GM23338 (cell line): ENCODE measurements around the gene ATP6V1G3. TPM values are rescaled to one million over a fixed set of nuclear protein-coding genes. Genes with fewer than 3 reads are reported as not detected.

ENCODE experiments used
- ATAC-seq: fragments of 200-7000 bp; cut with Tn5 transposase; 3 replicates; pipeline ENCODE4 v1.9.1; 2020
- DNase-seq: peaks from one replicate; pipeline ENCODE4 v3.0.0-alpha.2; 2015; ENCODE audit warnings: low spot score
- H2AFZ ChIP-seq: fragments of 200-600 bp; sonication (generic); 2 replicates; pipeline ENCODE4 v1.8.0; 2016; ENCODE audit warnings: antibody characterized with exemption, mild to moderate bottlenecking, moderate library complexity
- H3F3A ChIP-seq: fragments of 200-600 bp; sonication (generic); replicated peaks from 2 replicates; pipeline ENCODE4 v1.8.0; 2017; ENCODE audit warnings: antibody characterized with exemption, mixed run types, low read depth
- H3K27ac ChIP-seq: fragments of 200-600 bp; sonication (generic); 2 replicates; pipeline ENCODE4 v1.6.1; 2016; ENCODE audit warnings: low read depth
- H3K27me3 ChIP-seq: fragments of 200-600 bp; sonication (generic); 2 replicates; pipeline ENCODE4 v1.8.0; 2016; ENCODE audit warnings: mild to moderate bottlenecking, mixed run types, moderate library complexity; ENCODE audit not compliant: insufficient read depth
- H3K36me3 ChIP-seq: fragments of 200-600 bp; sonication (generic); 2 replicates; pipeline ENCODE4 v1.8.0; 2016; ENCODE audit warnings: mild to moderate bottlenecking; ENCODE audit not compliant: insufficient read depth
- H3K4me1 ChIP-seq: fragments of 200-600 bp; sonication (generic); 2 replicates; pipeline ENCODE4 v1.8.0; 2016; ENCODE audit warnings: mild to moderate bottlenecking, moderate library complexity; ENCODE audit not compliant: insufficient read depth
- H3K4me2 ChIP-seq: fragments of 200-600 bp; sonication (generic); 2 replicates; pipeline ENCODE4 v1.7.1; 2017; ENCODE audit warnings: mixed run types
- H3K4me3 ChIP-seq: fragments of 200-600 bp; sonication (generic); 2 replicates; pipeline ENCODE4 v1.6.1; 2016; ENCODE audit warnings: mixed run types
- H3K79me2 ChIP-seq: fragments of 200-600 bp; sonication (generic); replicated peaks from 2 replicates; pipeline ENCODE4 v1.8.0; 2017; ENCODE audit warnings: mild to moderate bottlenecking; ENCODE audit not compliant: insufficient read depth
- H3K9me2 ChIP-seq: fragments of 200-600 bp; sonication (generic); 2 replicates; pipeline ENCODE4 v1.8.0; 2017; ENCODE audit not compliant: insufficient read depth
- H4K20me1 ChIP-seq: fragments of 200-600 bp; sonication (generic); replicated peaks from 2 replicates; pipeline ENCODE4 v1.8.0; 2017; ENCODE audit warnings: mild to moderate bottlenecking; ENCODE audit not compliant: insufficient read depth
- H3K27ac Mint-ChIP-seq: 2 replicates; pipeline ENCODE4 v1.8.0; 2020; ENCODE audit warnings: inconsistent platforms, mild to moderate bottlenecking, moderate library complexity, mixed read lengths
- H3K27me3 Mint-ChIP-seq: 3 replicates; pipeline ENCODE4 v1.8.0; 2022; ENCODE audit warnings: low read depth, mild to moderate bottlenecking, moderate library complexity, mixed read lengths, inconsistent platforms; ENCODE audit not compliant: insufficient read depth, poor library complexity
- H3K36me3 Mint-ChIP-seq: 3 replicates; pipeline ENCODE4 v1.8.0; 2021; ENCODE audit warnings: low read depth, mild to moderate bottlenecking, inconsistent platforms, moderate library complexity, mixed read lengths
- H3K4me1 Mint-ChIP-seq: 3 replicates; pipeline ENCODE4 v1.8.0; 2020; ENCODE audit warnings: mild to moderate bottlenecking, inconsistent platforms, mixed read lengths
- H3K4me3 Mint-ChIP-seq: 3 replicates; pipeline ENCODE4 v1.8.0; 2021; ENCODE audit warnings: moderate library complexity, mild to moderate bottlenecking, inconsistent platforms, mixed read lengths
- H3K9me3 Mint-ChIP-seq: 3 replicates; pipeline ENCODE4 v1.8.0; 2020; ENCODE audit warnings: moderate library complexity, mild to moderate bottlenecking, inconsistent platforms, mixed read lengths
- CREB1 ChIP-seq: fragments of 250-450 bp; sonication (Bioruptor Pico); IDR thresholded peaks from 2 replicates; pipeline ENCODE4 v1.5.0; 2020; ENCODE audit warnings: low read depth, mild to moderate bottlenecking, moderate library complexity
- EZH2phosphoT487 ChIP-seq: fragments of 200-600 bp; sonication (generic); IDR thresholded peaks from one replicate; pipeline ENCODE4 v1.8.1; 2018; ENCODE audit warnings: antibody characterized with exemption; ENCODE audit not compliant: unreplicated experiment
- NANOG ChIP-seq: IDR thresholded peaks from 2 replicates; pipeline ENCODE4 v1.6.1; 2016; ENCODE audit warnings: antibody characterized with exemption, borderline replicate concordance
- POLR2AphosphoS5 ChIP-seq: IDR thresholded peaks from 2 replicates; pipeline ENCODE4 v1.6.1; 2016; ENCODE audit warnings: antibody characterized with exemption, low read depth
- ZNF114 ChIP-seq: fragments of 250-450 bp; sonication (Bioruptor Pico); IDR thresholded peaks from 2 replicates; pipeline ENCODE4 v1.5.0; 2020; ENCODE audit warnings: mild to moderate bottlenecking, moderate library complexity
- ZNF331 ChIP-seq: fragments of 250-450 bp; sonication (Bioruptor Pico); IDR thresholded peaks from 2 replicates; pipeline ENCODE4 v1.5.0; 2020; ENCODE audit warnings: low read depth, mild to moderate bottlenecking, moderate library complexity
- polyA plus RNA-seq: library from polyadenylated mRNA; unstranded; fragments of >200 nt; fragmentation: Nextera tagmentation; extraction: Ambion mirVana; gene quantifications from 2 replicates; pipeline ENCODE4 v1.2.1, GENCODE V29; 2016
- total RNA-seq: library from RNA; depleted of rRNA; stranded (reverse); fragments of >200 nt; shearing (Covaris generic); gene quantifications from 2 replicates; pipeline ENCODE4 v1.2.3, GENCODE V29; 2014
- TF ChIP-seq, protein P1 (sequence below): fragments of 250-450 bp; sonication (Bioruptor Pico); IDR thresholded peaks from 2 replicates; pipeline ENCODE4 v1.5.0; 2020; ENCODE audit warnings: mild to moderate bottlenecking, moderate library complexity
- TF ChIP-seq, protein P2 (sequence below): IDR thresholded peaks from 2 replicates; pipeline ENCODE4 v1.6.1; 2016; ENCODE audit warnings: antibody characterized with exemption
- TF ChIP-seq, protein P3 (sequence below), 2 experiments: fragments of 200-600 bp in 1 of 2; sonication (generic) in 1 of 2; conservative IDR thresholded peaks; 2 replicates each; pipeline versions ENCODE4 v1.5.1 to v1.6.1; 2016 to 2017; ENCODE audit warnings: antibody characterized with exemption in 2 of 2, low read depth in 2 of 2, mild to moderate bottlenecking in 2 of 2, moderate library complexity in 1 of 2
- TF ChIP-seq, protein P4 (sequence below): IDR thresholded peaks from one replicate; pipeline ENCODE4 v1.6.1; 2018; ENCODE audit warnings: antibody characterized with exemption; ENCODE audit not compliant: unreplicated experiment

The ATP6V1G3 gene
- total and polyA plus RNA-seq, 2 experiments from 2014 or later = not detected

DNA sequence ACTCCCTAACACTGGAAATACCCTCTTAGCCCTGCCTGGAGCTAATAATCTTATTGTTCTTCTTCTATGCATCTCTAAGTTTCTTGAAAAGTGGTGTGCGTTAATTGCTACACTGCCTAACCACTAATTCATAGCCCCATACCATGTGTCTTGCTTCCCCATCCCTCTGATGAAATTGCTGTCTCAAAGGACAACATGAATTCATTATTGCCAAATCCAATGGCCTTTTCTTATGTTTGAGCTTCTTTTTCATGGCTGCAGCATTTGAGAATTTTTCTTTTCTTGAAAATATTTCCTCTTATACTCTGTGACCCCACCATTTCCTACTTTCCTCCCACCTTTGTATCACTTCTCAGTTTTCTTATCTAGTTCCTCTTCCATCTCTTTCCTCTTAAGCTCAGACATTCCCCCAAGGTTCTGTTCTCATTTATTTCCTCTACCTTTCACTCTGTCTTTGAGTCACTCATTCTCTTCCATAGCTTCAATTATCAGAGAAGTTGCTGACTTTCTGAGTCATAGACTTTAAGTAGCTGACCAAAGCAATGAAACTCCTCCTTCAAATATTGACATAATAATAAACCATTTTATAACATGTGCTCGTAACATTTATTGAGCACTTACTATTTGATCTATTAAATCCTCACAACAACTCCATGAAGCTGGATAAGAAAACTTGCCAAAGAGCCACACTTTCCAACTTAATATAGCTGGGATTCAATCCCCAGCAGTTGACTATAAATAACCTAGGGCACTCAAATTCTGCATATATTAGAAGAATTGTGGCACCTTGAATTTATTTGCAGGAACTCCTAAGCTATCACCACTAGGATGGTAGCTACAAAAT, 35.5 kb upstream of the ATP6V1G3 start (continued):
- TF ChIP-seq, protein P1, sequence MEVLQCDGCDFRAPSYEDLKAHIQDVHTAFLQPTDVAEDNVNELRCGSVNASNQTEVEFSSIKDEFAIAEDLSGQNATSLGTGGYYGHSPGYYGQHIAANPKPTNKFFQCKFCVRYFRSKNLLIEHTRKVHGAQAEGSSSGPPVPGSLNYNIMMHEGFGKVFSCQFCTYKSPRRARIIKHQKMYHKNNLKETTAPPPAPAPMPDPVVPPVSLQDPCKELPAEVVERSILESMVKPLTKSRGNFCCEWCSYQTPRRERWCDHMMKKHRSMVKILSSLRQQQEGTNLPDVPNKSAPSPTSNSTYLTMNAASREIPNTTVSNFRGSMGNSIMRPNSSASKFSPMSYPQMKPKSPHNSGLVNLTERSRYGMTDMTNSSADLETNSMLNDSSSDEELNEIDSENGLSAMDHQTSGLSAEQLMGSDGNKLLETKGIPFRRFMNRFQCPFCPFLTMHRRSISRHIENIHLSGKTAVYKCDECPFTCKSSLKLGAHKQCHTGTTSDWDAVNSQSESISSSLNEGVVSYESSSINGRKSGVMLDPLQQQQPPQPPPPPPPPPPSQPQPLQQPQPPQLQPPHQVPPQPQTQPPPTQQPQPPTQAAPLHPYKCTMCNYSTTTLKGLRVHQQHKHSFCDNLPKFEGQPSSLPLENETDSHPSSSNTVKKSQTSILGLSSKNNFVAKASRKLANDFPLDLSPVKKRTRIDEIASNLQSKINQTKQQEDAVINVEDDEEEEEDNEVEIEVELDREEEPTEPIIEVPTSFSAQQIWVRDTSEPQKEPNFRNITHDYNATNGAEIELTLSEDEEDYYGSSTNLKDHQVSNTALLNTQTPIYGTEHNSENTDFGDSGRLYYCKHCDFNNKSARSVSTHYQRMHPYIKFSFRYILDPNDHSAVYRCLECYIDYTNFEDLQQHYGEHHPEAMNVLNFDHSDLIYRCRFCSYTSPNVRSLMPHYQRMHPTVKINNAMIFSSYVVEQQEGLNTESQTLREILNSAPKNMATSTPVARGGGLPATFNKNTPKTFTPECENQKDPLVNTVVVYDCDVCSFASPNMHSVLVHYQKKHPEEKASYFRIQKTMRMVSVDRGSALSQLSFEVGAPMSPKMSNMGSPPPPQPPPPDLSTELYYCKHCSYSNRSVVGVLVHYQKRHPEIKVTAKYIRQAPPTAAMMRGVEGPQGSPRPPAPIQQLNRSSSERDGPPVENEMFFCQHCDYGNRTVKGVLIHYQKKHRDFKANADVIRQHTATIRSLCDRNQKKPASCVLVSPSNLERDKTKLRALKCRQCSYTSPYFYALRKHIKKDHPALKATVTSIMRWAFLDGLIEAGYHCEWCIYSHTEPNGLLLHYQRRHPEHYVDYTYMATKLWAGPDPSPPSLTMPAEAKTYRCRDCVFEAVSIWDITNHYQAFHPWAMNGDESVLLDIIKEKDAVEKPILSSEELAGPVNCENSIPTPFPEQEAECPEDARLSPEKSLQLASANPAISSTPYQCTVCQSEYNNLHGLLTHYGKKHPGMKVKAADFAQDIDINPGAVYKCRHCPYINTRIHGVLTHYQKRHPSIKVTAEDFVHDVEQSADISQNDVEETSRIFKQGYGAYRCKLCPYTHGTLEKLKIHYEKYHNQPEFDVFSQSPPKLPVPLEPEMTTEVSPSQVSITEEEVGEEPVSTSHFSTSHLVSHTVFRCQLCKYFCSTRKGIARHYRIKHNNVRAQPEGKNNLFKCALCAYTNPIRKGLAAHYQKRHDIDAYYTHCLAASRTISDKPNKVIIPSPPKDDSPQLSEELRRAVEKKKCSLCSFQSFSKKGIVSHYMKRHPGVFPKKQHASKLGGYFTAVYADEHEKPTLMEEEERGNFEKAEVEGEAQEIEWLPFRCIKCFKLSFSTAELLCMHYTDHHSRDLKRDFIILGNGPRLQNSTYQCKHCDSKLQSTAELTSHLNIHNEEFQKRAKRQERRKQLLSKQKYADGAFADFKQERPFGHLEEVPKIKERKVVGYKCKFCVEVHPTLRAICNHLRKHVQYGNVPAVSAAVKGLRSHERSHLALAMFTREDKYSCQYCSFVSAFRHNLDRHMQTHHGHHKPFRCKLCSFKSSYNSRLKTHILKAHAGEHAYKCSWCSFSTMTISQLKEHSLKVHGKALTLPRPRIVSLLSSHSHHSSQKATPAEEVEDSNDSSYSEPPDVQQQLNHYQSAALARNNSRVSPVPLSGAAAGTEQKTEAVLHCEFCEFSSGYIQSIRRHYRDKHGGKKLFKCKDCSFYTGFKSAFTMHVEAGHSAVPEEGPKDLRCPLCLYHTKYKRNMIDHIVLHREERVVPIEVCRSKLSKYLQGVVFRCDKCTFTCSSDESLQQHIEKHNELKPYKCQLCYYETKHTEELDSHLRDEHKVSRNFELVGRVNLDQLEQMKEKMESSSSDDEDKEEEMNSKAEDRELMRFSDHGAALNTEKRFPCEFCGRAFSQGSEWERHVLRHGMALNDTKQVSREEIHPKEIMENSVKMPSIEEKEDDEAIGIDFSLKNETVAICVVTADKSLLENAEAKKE = no peak
- TF ChIP-seq CREB1 (CRISPR knock-in tag) = no peak
- TF ChIP-seq NANOG = no peak
- TF ChIP-seq, protein P2, sequence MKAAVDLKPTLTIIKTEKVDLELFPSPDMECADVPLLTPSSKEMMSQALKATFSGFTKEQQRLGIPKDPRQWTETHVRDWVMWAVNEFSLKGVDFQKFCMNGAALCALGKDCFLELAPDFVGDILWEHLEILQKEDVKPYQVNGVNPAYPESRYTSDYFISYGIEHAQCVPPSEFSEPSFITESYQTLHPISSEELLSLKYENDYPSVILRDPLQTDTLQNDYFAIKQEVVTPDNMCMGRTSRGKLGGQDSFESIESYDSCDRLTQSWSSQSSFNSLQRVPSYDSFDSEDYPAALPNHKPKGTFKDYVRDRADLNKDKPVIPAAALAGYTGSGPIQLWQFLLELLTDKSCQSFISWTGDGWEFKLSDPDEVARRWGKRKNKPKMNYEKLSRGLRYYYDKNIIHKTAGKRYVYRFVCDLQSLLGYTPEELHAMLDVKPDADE = no peak

DNA sequence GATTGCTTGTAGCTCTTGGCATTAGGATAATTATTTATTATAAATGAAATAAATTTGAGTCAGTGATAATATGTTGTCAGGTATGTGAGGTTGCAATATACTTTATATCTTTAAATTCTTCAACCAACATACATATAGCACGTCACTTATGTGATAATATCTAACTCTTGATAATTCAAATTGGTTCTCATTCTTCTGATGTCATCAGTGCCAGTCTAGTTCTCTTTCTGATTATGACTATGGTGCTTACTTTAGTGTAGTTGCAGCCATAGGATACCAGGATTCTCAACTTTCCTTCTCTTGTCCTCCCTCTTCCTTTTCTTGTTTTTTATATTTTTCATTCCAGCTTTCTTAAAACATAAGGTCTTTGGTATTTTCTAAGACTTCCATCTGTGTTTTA, 34.8 kb upstream of the ATP6V1G3 start:
- Mint-ChIP-seq H3K4me3 (no peak overlapping the region), H3K4me1 (no peaks in the 10 kb centered on the region), H3K36me3 (no peaks in the 10 kb centered on the region), H3K27me3 (no peaks in the 10 kb centered on the region), H3K9me3 (no peaks in the 10 kb centered on the region), H3K27ac (no peak overlapping the region)
- Histone ChIP-seq H3K79me2 (no peaks in the 10 kb centered on the region), H4K20me1 (no peaks in the 10 kb centered on the region), H3F3A (no peaks in the 10 kb centered on the region), H3K4me3 (no peak overlapping the region), H2AFZ (no peak overlapping the region), H3K4me2 (no peak overlapping the region), H3K4me1 (no peaks in the 10 kb centered on the region), H3K27ac (no peak overlapping the region), H3K9me2 (no peaks in the 10 kb centered on the region), H3K27me3 (no peaks in the 10 kb centered on the region), H3K36me3 (no peaks in the 10 kb centered on the region)
- ATAC-seq (no peak), DNase-seq (no peak)
- TF ChIP-seq EZH2phosphoT487 = no peak
- TF ChIP-seq, protein P3, sequence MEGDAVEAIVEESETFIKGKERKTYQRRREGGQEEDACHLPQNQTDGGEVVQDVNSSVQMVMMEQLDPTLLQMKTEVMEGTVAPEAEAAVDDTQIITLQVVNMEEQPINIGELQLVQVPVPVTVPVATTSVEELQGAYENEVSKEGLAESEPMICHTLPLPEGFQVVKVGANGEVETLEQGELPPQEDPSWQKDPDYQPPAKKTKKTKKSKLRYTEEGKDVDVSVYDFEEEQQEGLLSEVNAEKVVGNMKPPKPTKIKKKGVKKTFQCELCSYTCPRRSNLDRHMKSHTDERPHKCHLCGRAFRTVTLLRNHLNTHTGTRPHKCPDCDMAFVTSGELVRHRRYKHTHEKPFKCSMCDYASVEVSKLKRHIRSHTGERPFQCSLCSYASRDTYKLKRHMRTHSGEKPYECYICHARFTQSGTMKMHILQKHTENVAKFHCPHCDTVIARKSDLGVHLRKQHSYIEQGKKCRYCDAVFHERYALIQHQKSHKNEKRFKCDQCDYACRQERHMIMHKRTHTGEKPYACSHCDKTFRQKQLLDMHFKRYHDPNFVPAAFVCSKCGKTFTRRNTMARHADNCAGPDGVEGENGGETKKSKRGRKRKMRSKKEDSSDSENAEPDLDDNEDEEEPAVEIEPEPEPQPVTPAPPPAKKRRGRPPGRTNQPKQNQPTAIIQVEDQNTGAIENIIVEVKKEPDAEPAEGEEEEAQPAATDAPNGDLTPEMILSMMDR (conservative IDR thresholded peaks at IDR 0.05; ENCODE audit: low read depth in 2 of 2) = no peak
- TF ChIP-seq, protein P4, sequence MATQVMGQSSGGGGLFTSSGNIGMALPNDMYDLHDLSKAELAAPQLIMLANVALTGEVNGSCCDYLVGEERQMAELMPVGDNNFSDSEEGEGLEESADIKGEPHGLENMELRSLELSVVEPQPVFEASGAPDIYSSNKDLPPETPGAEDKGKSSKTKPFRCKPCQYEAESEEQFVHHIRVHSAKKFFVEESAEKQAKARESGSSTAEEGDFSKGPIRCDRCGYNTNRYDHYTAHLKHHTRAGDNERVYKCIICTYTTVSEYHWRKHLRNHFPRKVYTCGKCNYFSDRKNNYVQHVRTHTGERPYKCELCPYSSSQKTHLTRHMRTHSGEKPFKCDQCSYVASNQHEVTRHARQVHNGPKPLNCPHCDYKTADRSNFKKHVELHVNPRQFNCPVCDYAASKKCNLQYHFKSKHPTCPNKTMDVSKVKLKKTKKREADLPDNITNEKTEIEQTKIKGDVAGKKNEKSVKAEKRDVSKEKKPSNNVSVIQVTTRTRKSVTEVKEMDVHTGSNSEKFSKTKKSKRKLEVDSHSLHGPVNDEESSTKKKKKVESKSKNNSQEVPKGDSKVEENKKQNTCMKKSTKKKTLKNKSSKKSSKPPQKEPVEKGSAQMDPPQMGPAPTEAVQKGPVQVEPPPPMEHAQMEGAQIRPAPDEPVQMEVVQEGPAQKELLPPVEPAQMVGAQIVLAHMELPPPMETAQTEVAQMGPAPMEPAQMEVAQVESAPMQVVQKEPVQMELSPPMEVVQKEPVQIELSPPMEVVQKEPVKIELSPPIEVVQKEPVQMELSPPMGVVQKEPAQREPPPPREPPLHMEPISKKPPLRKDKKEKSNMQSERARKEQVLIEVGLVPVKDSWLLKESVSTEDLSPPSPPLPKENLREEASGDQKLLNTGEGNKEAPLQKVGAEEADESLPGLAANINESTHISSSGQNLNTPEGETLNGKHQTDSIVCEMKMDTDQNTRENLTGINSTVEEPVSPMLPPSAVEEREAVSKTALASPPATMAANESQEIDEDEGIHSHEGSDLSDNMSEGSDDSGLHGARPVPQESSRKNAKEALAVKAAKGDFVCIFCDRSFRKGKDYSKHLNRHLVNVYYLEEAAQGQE = no peak
- no peak for TF ChIP-seq POLR2AphosphoS5
- no peak for TF ChIP-seq ZNF331
- TF ChIP-seq NANOG = no peak
- TF ChIP-seq ZNF114 (CRISPR knock-in tag) = no peak
- TF ChIP-seq, protein P2 = no peak
